HCT116 (cell line): ENCODE results near the gene TBC1D22B. TPM values are rescaled to one million over a fixed set of nuclear protein-coding genes. Genes with fewer than 3 reads are reported as not detected.

Experiments
- ATAC-seq: fragments of 200-7000 bp; cut with Tn5 transposase; 2 replicates; pipeline ENCODE4 v1.9.1; 2020; ENCODE audit warnings: mild to moderate bottlenecking, moderate library complexity
- BruUV-seq: library from RNA; stranded (reverse); fragments of 400-500 nt; replicated peaks from 2 replicates; lab custom pipeline; 2021; lab: Mats Ljungman, UMichigan
- CTCF ChIA-PET: fragments of 300-600 bp; sonication (Branson Sonifier 250); formaldehyde crosslinking; loops from one replicate; lab custom pipeline; 2021; ENCODE audit warnings: antibody characterized with exemption; lab: Charles Lee
- POLR2A ChIA-PET: fragments of 300-600, 350-600 bp; sonication (Branson Sonifier 250); formaldehyde crosslinking; loops from one replicate; lab custom pipeline; 2021; ENCODE audit warnings: antibody characterized with exemption; lab: Charles Lee
- RAD21 ChIA-PET, 2 experiments: fragments of 300-600 bp; sonication (Branson Sonifier 250); formaldehyde crosslinking; loops; one replicate each; lab custom pipeline; 2023; ENCODE audit warnings: low total read pairs in 2 of 2; ENCODE audit not compliant: uncharacterized antibody in 2 of 2, unreplicated experiment in 2 of 2, low non-redundant PET in 1 of 2; lab: Charles Lee
- DNase-seq: peaks from one replicate; pipeline ENCODE4 v3.0.0-alpha.2; 2010; ENCODE audit warnings: low read depth, low spot score
- H2AFZ ChIP-seq: fragments of 200-600 bp; shearing (Covaris generic), sonication (generic); 2 replicates; pipeline ENCODE4 v1.6.1; 2017; ENCODE audit warnings: low read depth, mixed run types, mixed read lengths, antibody characterized with exemption, low read length; ENCODE audit not compliant: poor library complexity, severe bottlenecking
- H3K27ac ChIP-seq: 2 replicates; pipeline ENCODE4 v1.5.1; 2012; ENCODE audit warnings: low read depth, low read length
- H3K27me3 ChIP-seq: fragments of 200-600 bp; sonication (generic); 2 replicates; pipeline ENCODE4 v1.6.1; 2016; ENCODE audit warnings: mixed run types, low read length, mixed read lengths; ENCODE audit not compliant: insufficient read depth
- H3K36me3 ChIP-seq, 2 experiments: fragments of 200-500 bp in 1 of 2; fragments of 200-600 bp in 1 of 2; sonication (Bioruptor generic) in 1 of 2; sonication (generic) in 1 of 2; 2 replicates each; pipeline versions ENCODE4 v1.5.1 to v1.6.1; 2014 to 2016; ENCODE audit warnings: low read length in 2 of 2, inconsistent platforms in 1 of 2, mixed read lengths in 1 of 2, mixed run types in 1 of 2; ENCODE audit not compliant: insufficient read depth in 2 of 2, control insufficient read depth in 1 of 2
- H3K4me1 ChIP-seq, 2 experiments: fragments of 200-600 bp in 1 of 2; sonication (generic) in 1 of 2; 2 replicates each; pipeline versions ENCODE4 v1.5.1 to v1.6.1; 2012 to 2017; ENCODE audit warnings: low read length in 2 of 2, inconsistent platforms in 1 of 2, mild to moderate bottlenecking in 1 of 2, mixed read lengths in 1 of 2, mixed run types in 1 of 2, moderate library complexity in 1 of 2; ENCODE audit not compliant: insufficient read depth in 2 of 2, control insufficient read depth in 1 of 2
- H3K4me2 ChIP-seq: fragments of 200-600 bp; sonication (generic); 2 replicates; pipeline ENCODE4 v1.6.1; 2017; ENCODE audit warnings: mixed run types, low read length, mixed read lengths
- H3K4me3 ChIP-seq, 2 experiments: fragments of 200-600 bp in 1 of 2; sonication (generic) in 1 of 2; replicated peaks in 1 of 2; 2 replicates each; pipeline ENCODE4 v1.5.1; 2011 to 2016; ENCODE audit warnings: low read length in 2 of 2, control low read depth in 1 of 2, low read depth in 1 of 2, mild to moderate bottlenecking in 1 of 2, mixed read lengths in 1 of 2, mixed run types in 1 of 2
- H3K79me2 ChIP-seq: fragments of 200-600 bp; sonication (generic); 2 replicates; pipeline ENCODE4 v1.6.1; 2017; ENCODE audit warnings: mild to moderate bottlenecking, mixed run types, low read length, moderate library complexity, mixed read lengths; ENCODE audit not compliant: insufficient read depth
- H3K9ac ChIP-seq: fragments of 200-600 bp; sonication (generic); 2 replicates; pipeline ENCODE4 v1.6.1; 2016; ENCODE audit warnings: low read length, mixed read lengths
- H3K9me2 ChIP-seq: fragments of 200-600 bp; sonication (generic), shearing (Covaris generic); 2 replicates; pipeline ENCODE4 v1.6.1; 2017; ENCODE audit warnings: mixed run types, mild to moderate bottlenecking, moderate library complexity; ENCODE audit not compliant: insufficient read depth
- H3K9me3 ChIP-seq, 2 experiments: fragments of 200-500 bp in 1 of 2; fragments of 200-600 bp in 1 of 2; sonication (Bioruptor generic) in 1 of 2; sonication (generic) in 1 of 2; 2 replicates each; pipeline ENCODE4 v1.6.1; 2014 to 2017; ENCODE audit warnings: low read length in 2 of 2, mixed read lengths in 2 of 2, inconsistent platforms in 1 of 2, low read depth in 1 of 2, mild to moderate bottlenecking in 1 of 2, mixed run types in 1 of 2, moderate library complexity in 1 of 2; ENCODE audit not compliant: control insufficient read depth in 1 of 2, insufficient read depth in 1 of 2
- H4K20me1 ChIP-seq: fragments of 200-600 bp; sonication (generic), shearing (Covaris generic); 2 replicates; pipeline ENCODE4 v1.6.1; 2017; ENCODE audit warnings: mixed run types, mild to moderate bottlenecking, moderate library complexity; ENCODE audit not compliant: insufficient read depth
- CTCF ChIP-seq, 3 experiments: fragments of 200-600 bp in 1 of 3; sonication (generic) in 1 of 3; IDR thresholded peaks in 2 of 3; conservative IDR thresholded peaks in 1 of 3; 2 replicates each; pipeline ENCODE4 v1.5.1; 2012 to 2017; ENCODE audit warnings: low read depth in 2 of 3, low read length in 2 of 3, antibody characterized with exemption in 1 of 3, borderline replicate concordance in 1 of 3, control low read depth in 1 of 3, mild to moderate bottlenecking in 1 of 3, mixed read lengths in 1 of 3, mixed run types in 1 of 3, moderate library complexity in 1 of 3; ENCODE audit not compliant: insufficient read depth in 1 of 3
- EGR1 ChIP-seq: IDR thresholded peaks from 2 replicates; pipeline ENCODE4 v1.6.1; 2012; ENCODE audit warnings: low read depth
- EZH2 ChIP-seq: fragments of 200-600 bp; sonication (generic); IDR thresholded peaks from 2 replicates; pipeline ENCODE4 v1.6.1; 2017; ENCODE audit warnings: antibody characterized with exemption, mixed run types
- JUND ChIP-seq: IDR thresholded peaks from 2 replicates; pipeline ENCODE4 v1.6.1; 2012
- MAX ChIP-seq: IDR thresholded peaks from 2 replicates; pipeline ENCODE4 v1.6.1; 2012
- RAD21 ChIP-seq: IDR thresholded peaks from 2 replicates; pipeline ENCODE4 v1.6.1; 2012; ENCODE audit warnings: low read depth, mild to moderate bottlenecking
- TCF7L2 ChIP-seq: IDR thresholded peaks from 2 replicates; pipeline ENCODE4 v1.7.0; 2011; ENCODE audit warnings: borderline replicate concordance, inconsistent platforms; ENCODE audit not compliant: insufficient read depth, insufficient read length; ENCODE audit errors: extremely low read depth
- ZNF274 ChIP-seq: fragments of 200-500 bp; sonication (Bioruptor generic); IDR thresholded peaks from 2 replicates; pipeline ENCODE4 v1.6.1; 2014; ENCODE audit warnings: mild to moderate bottlenecking, low read depth, low read length, inconsistent platforms
- intact Hi-C: fragments of 100-400 bp; cut with micrococcal nuclease; formaldehyde crosslinking; loops from 2 replicates; pipeline ENCODE4 v1.10.0; 2022
- total RNA-seq: library from RNA; stranded (reverse); gene quantifications from one replicate; pipeline ENCODE4 v1.2.1, GENCODE V29; 2021; ENCODE audit not compliant: unreplicated experiment

TBC1D22B gene
- total RNA-seq, 1 experiment from 2014 or later: 9.1 TPM

- Histone ChIP-seq H3K27me3 (no peaks in the 10 kb centered on the region), H3K4me2 (no peak overlapping the region), H3K4me3 (no peak overlapping the region), H2AFZ (no peak overlapping the region), H4K20me1 (no peaks in the 10 kb centered on the region), H3K27ac (no peak overlapping the region), H3K9me2 (no peaks in the 10 kb centered on the region), H3K4me1 (no peaks in the 10 kb centered on the region), H3K9ac (no peak overlapping the region), H3K9me3 (no peaks in the 10 kb centered on the region), H3K79me2 (peaks cover 19% of the 10 kb centered on the region), H3K36me3 (peaks cover 7 to 15% of the 10 kb centered on the region in 2 experiments; a peak in 3 of 4 replicates)
- POLR2A ChIA-PET: no interaction called here
- DNase-seq: no peak
- TF ChIP-seq JUND (no peak), TCF7L2 (no peak), CTCF (IDR thresholded peaks at IDR 0.05 in 2 of 3, conservative IDR thresholded peaks at IDR 0.05 in 1 of 3; ENCODE audit: borderline replicate concordance in 1 of 3, insufficient read depth in 1 of 3, low read depth in 2 of 3, low read length in 2 of 3) (no peak), EGR1 (no peak), ZNF274 (no peak), MAX (no peak), EZH2 (no peak), RAD21 (no peak)
- no TSS peak for BruUV-seq
- CTCF ChIA-PET: no interaction called here
- RAD21 ChIA-PET: no interaction called here
- ATAC-seq: no peak
- intact Hi-C loops: no loop called here
These were observed 22.0 kb downstream of the TBC1D22B start for GRCh38 chr6:37279366-37280134.
